Daoy (cell line): ENCODE measurements around the gene MTHFSD. TPM values are rescaled to one million over a fixed set of nuclear protein-coding genes. Genes with fewer than 3 reads are reported as not detected.

Source experiments
- DNase-seq: peaks from one replicate; pipeline ENCODE4 v3.0.0-alpha.2; 2015; ENCODE audit warnings: low read depth
- total RNA-seq: library from RNA; depleted of rRNA; stranded (reverse); fragments of >200 nt; shearing (Covaris generic); gene quantifications from 2 replicates; pipeline ENCODE4 v1.2.3, GENCODE V29; 2014

The MTHFSD gene
- total RNA-seq, 1 experiment from 2014 or later, result 6.5 TPM

DNA sequence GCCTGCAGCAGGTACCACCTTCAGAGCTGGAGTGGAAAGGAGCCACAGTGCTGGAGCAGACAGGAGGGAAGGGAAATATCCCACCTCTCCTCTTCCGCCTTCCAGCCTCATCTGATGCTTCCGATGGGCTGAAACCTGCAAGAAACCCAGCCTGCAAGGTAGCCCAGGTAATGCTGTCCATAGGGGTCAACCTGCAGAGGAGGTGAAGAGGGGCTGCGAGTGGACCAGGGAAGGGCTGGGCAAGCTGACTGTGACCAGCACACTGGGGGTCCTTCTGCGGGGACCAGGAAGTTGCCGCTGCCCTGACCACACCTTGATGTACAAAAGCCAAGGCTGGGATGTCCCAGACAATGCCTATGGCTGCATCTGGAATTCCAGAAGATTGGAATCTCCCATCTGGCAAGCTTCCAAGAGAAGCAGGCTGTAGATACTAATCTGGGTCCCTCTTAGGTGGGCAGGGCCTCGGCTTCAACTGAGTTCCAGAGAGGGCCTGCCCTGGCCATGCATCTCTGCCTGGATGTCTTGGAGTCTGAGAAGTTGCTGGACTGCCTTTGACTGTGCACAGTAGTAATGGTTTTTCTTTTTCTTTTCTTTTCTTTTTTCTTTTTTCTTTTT, 29.1 kb upstream of the MTHFSD start:
- no peak for DNase-seq

DNA sequence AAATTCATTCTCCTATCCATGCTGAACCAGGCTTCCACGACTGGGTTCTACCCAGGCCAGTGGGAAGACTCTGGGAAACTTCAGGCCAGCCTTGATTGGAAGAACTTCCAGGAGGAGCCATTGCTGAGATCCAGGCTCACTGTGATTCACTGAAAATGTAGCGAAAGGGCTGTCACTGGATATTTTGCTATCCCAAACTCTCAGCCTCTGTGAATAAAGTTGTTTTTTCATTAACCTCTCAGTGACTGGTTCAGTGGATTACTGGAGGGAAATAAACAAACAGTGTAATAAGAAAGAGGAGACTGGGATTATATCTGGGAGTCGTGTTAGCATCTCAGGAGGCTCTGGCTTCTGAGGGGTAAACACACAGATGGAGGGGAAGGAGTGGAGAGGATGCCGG, 26.4 kb upstream of the MTHFSD start:
- no peak for DNase-seq

- DNase-seq, result no peak
These were observed 25.7 kb upstream of the MTHFSD start for GRCh38 chr16:86580791-86581170.

- DNase-seq, result no peak
These were observed 25.2 kb upstream of the MTHFSD start for GRCh38 chr16:86580063-86580790.

DNA sequence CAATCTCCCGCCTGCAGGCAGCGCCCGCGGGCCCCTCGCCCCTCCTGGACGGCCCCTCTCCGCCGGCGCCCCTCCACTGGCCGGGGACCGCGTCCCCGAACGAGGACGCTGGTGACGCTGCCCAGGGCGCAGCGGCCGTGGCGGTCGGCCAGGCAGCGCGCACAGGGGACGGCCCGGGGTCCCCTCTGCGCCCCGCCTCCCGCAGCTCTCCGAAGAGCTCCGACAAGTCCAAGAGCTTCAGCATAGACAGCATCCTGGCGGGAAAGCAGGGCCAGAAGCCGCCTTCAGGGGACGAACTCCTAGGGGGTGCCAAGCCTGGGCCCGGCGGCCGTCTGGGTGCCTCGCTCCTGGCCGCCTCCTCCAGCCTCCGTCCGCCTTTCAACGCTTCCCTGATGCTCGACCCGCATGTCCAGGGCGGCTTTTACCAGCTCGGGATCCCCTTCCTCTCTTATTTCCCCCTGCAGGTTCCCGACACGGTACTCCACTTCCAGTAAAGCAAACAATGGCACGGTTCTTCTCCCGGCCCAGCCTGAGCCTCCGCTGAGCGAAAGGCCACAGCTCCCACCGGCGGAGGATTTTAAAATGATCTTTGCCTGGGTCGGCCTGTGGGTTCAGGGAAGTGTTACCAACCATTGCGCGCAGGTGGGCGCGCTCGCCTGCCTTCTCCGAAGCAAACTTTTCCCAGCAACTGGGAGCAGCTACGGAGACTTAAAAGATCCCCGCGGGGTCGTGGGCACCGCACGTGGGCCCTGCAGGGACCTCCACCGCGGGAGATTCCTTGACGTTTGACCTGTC, 24.4 kb upstream of the MTHFSD start:
- DNase-seq, result no peak

- peak; percentile 79 for DNase-seq
These were observed 23.7 kb upstream of the MTHFSD start for GRCh38 chr16:86578611-86579267.

GRCh38 chr16:86578061-86578599, 23.1 kb upstream of the MTHFSD start, which contains the start of gene FOXL1:
Gene FOXL1 (plus strand): TSS chr16:86578549. CDS start chr16:86578724, 175 bp downstream.
- peak; percentile 77 for DNase-seq

- DNase-seq, result peak; percentile 68
These were observed 22.4 kb upstream of the MTHFSD start for GRCh38 chr16:86577314-86577971.

DNA sequence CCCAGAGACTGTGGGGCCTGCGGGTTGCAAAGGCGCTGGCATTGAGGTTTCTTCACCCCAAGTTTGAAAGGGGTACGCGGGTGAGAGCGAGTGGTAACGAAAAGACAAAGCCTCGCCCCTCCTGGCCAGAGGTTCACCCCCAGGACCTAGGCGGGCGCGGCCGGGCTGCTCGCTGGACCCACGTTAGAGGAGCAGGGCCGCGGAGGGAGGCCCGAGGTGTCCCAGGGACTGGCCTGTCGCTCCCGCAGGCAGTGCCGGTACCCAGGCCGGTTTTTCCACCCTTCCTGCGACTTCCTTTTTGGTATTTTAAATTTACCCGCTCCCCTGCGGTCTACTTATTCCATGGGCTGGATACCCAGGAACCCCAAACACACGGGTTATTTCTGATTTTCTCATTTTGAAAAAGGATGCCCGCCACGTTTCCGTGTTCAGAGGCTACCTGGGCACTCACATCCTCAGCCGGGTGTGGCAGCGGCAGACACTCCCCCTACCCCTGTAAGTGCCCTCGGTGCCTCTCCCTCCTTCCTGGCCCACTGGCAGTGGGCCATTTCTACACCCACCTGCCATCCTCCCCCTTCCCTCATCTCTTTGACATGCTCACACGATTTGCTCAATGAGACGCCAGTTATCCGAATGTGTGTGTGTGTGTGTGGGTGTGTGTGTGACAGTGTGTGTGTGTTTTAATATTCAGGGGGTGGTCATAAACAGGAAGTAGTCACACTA, 21.7 kb upstream of the MTHFSD start:
- DNase-seq, result peak; percentile 84

DNA sequence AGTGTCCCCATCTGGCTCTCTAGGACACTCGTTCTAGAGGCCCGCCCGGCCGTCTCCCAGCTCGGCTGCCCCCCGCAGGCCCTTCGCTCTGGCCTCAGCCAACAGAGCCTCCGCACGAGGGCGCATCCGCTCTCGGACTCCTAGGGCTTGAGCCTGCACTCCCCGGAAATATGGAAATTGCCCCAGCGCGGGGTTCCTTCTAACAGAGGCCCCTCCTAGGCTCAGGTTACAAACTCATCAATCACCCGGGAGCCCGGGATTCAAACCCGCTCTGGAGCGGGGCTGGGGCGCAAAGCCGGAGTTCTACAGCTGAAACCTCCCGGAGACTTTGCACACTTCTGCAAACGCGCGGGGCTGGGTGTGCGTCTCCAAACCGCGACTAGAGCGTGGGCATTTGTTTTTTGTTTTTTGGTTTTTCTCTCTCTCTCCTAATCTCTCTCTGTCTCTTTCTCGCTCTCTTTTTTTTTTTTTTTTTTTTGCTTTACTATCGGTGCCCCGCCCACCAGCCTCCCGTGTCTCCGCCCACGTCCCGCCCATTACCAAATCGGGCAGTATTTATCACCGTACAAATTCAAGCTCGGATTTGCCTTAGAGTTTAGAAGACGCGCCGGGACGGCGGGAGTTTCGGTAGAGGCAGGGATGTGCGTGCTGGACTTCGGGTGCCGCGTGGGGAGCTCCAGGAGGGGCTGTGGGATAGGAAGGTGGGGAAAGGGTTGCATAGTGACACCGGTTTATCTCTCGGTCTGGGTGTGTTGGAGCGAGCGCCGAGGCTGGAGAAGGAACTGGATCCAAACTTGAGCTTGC, 20.9 kb upstream of the MTHFSD start:
- DNase-seq, result peak; percentile 94

DNA sequence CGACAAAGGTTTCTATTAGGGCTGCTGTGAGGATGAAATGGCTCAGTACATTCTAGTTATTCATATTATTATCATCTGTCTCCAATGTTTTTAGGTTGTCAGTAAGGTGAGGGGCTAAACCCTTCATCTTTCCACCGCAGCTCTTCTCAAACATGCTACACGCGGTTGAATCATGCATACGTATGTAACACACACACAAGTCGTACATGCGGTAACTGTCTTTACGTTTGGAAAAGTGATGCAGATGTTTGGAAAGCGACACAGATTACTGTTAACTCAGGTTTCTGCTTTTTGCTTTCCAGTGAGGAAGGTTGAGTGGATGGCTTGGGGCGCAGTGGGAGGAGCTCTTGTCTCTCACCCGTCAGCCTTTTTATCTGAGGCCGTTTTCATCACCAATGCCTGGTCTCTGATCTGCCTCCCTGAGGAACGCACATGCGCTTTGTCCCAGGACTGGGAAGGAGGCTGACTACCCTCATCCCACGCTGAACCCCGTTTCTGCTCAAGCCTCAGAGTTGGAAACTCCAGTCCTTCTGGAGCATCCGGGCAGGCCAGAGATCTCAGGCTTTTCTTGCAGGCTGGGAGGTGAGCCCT, 20.2 kb upstream of the MTHFSD start:
- no peak for DNase-seq

GRCh38 chr16:86574646-86575045, 19.6 kb upstream of the MTHFSD start:
- DNase-seq, result no peak

- DNase-seq, result no peak
These were observed 18.8 kb upstream of the MTHFSD start for GRCh38 chr16:86573646-86574508.

DNA sequence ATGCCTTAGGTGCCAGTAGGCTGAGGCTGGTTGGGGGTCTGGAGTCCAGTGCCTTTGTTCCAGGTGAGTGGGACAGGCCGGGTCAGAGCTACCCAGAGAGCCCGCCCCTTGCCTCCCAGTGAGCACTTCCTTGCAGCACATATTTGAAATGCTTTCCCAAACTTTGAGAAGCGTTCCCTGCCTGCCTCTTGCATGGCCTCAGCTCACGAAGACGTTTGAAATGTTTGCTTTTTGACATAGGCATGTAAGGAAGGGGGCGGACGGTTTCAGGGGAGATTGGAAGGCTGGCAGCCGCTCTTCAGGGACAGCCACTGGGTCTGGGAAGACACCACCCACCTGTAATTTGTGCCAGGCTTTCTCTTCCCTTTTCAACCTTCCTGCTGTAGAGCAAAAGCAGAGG, 18.2 kb upstream of the MTHFSD start:
- DNase-seq, result no peak

- DNase-seq, result no peak
These were observed 17.6 kb upstream of the MTHFSD start for GRCh38 chr16:86572606-86573005.

DNA sequence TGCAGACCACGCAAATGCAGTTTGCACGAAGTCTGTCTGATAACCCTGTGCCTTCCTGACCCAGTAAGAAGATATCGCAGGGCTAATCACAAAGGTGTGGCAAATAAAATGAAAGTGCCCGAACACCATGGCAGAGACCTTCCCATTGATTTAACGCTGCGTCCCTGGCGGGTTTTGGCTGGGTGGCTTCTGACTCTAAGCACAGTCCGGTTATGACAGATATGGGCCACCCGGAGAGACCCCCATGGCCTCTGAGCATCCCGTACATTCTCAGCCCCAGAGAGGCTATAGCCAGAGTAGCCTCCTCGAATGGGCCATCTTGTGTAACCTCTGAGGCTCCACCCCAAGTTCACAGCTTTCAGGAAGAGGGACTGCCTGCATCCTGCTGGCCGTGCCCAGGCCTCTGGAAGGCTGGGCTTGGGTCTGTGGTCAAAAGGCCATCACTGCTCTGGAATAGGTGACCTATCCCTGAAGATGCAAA, 17.0 kb upstream of the MTHFSD start:
- no peak for DNase-seq

DNA sequence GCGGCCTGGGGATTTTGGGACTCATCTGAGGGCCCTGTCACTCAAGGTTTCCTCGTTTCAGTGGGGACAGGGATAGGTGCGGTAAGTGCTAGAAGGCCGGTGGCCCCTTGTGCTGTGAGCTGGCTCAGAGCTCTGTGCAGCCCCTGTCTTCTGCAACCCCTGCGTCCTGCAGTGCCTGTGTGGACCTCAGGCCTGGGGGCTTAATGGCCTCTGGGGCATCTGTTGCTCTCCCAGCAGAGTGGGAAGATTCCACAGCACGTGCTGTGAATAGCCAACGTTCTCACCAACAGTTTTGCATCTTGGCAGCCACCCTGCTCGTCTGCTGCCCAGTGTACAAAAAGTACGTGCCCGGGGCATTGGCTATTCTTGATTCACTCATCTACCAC, 16.5 kb upstream of the MTHFSD start:
- no peak for DNase-seq
